PC-9 (cell line): ENCODE data around the gene NEK4.

Experiments
- CTCF ChIP-seq: fragments of 200-600 bp; sonication (generic); conservative IDR thresholded peaks from 2 replicates; pipeline ENCODE4 v1.6.1; 2017; ENCODE audit warnings: mixed run types, antibody characterized with exemption, mild to moderate bottlenecking, moderate library complexity
- EZH2 ChIP-seq: fragments of 200-600 bp; sonication (generic); IDR thresholded peaks from 2 replicates; pipeline ENCODE4 v1.8.0; 2017; ENCODE audit warnings: antibody characterized with exemption, low read depth

- TF ChIP-seq CTCF (no peak), EZH2 (no peak)
Measured at GRCh38 chr3:52771702-52772101, 962 bp upstream of the NEK4 start.
